IPS-15b (cell line): ENCODE results near the gene SMYD3.

Experiments used
- H3K27me3 ChIP-seq: one replicate; pipeline ENCODE4 v1.6.1; 2013; ENCODE audit warnings: low read length; ENCODE audit not compliant: control insufficient read depth, insufficient read depth
- H3K36me3 ChIP-seq: one replicate; pipeline ENCODE4 v1.6.1; 2013; ENCODE audit warnings: low read length; ENCODE audit not compliant: control insufficient read depth, insufficient read depth
- H3K4me1 ChIP-seq: one replicate; pipeline ENCODE4 v1.6.1; 2013; ENCODE audit warnings: mild to moderate bottlenecking, low read length; ENCODE audit not compliant: control insufficient read depth, insufficient read depth
- H3K4me3 ChIP-seq: one replicate; pipeline ENCODE4 v1.5.1; 2013; ENCODE audit warnings: low read depth, low read length
- H3K9ac ChIP-seq: one replicate; pipeline ENCODE4 v1.6.1; 2013; ENCODE audit warnings: low read depth, mild to moderate bottlenecking, low read length
- H3K9me3 ChIP-seq: one replicate; pipeline ENCODE4 v1.6.1; 2013; ENCODE audit warnings: mild to moderate bottlenecking, low read length; ENCODE audit not compliant: control insufficient read depth, insufficient read depth

Gene SMYD3

GRCh38 chr1:246111570-246111969 is 395.5 kb downstream of the SMYD3 start:
- Histone ChIP-seq H3K9ac (no peak overlapping the region), H3K27me3 (no peaks in the 10 kb centered on the region), H3K4me1 (peaks cover 7% of the 10 kb centered on the region), H3K36me3 (no peaks in the 10 kb centered on the region), H3K9me3 (no peaks in the 10 kb centered on the region), H3K4me3 (no peak overlapping the region)

DNA sequence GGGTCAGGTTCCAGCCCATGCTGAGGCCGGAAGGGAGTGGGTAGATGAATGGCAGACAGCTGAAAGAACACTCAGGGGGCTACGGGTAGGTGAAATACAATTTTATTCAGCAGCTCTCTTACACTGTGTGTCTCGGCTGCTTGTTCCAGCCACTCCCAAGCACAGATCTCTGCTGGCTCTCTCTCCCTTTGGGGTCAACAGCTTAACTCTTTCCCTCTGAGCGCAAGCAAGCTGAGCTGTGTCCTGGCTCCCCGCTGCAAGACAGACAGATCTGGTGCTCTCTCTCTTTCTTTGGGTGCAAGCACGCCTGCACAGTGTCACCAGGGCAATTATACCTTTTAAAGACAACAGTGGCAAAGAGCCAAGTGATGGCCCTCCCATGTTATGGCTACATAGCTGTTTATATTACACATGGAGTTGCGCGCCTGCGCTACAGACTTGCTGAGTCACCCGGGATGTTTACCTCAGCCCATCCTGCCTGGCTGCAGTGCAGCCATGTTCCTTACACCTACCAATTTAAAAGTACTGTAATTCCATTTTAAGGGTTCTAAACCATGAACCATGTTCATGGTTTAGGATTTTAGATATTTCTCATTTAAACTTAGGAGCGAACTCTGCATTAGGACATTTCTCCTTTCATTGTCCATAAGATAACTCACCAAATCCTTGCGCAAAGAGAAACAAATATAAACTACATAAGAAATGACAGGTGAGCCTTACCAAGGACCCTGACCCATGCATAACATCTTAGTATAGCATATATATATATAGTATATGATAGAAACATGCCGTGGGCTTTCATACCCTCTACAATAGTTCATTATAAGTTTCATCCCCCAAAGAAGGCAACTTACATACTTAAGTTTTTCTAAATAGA is 396.5 kb downstream of the SMYD3 start:
- no peaks in the 10 kb centered on the region for H3K9me3 ChIP-seq
- H3K9ac ChIP-seq, result no peak overlapping the region
- no peaks in the 10 kb centered on the region for H3K27me3 ChIP-seq
- H3K36me3 ChIP-seq, result no peaks in the 10 kb centered on the region
- peaks cover 7% of the 10 kb centered on the region for H3K4me1 ChIP-seq
- no peak overlapping the region for H3K4me3 ChIP-seq

- H3K4me3 ChIP-seq, result no peak overlapping the region
- no peak overlapping the region for H3K9ac ChIP-seq
- H3K27me3 ChIP-seq, result no peaks in the 10 kb centered on the region
- no peaks in the 10 kb centered on the region for H3K9me3 ChIP-seq
- H3K4me1 ChIP-seq, result peaks cover 7% of the 10 kb centered on the region
- no peaks in the 10 kb centered on the region for H3K36me3 ChIP-seq
These were observed 398.7 kb downstream of the SMYD3 start for GRCh38 chr1:246108278-246108925.

GRCh38 chr1:246107516-246108277 is 399.4 kb downstream of the SMYD3 start:
- Histone ChIP-seq H3K4me3 (no peak overlapping the region), H3K9ac (no peak overlapping the region), H3K9me3 (no peaks in the 10 kb centered on the region), H3K27me3 (no peaks in the 10 kb centered on the region), H3K4me1 (peaks cover 7% of the 10 kb centered on the region), H3K36me3 (no peaks in the 10 kb centered on the region)

- no peaks in the 10 kb centered on the region for H3K36me3 ChIP-seq
- peaks cover 7% of the 10 kb centered on the region for H3K4me1 ChIP-seq
- H3K9ac ChIP-seq, result no peak overlapping the region
- no peaks in the 10 kb centered on the region for H3K27me3 ChIP-seq
- H3K4me3 ChIP-seq, result no peak overlapping the region
- H3K9me3 ChIP-seq, result no peaks in the 10 kb centered on the region
These were observed 400.7 kb downstream of the SMYD3 start for GRCh38 chr1:246106342-246106763.

GRCh38 chr1:246104927-246105326 is 402.2 kb downstream of the SMYD3 start:
- no peaks in the 10 kb centered on the region for H3K9me3 ChIP-seq
- no peak overlapping the region for H3K4me3 ChIP-seq
- H3K9ac ChIP-seq, result no peak overlapping the region
- H3K36me3 ChIP-seq, result no peaks in the 10 kb centered on the region
- H3K27me3 ChIP-seq, result no peaks in the 10 kb centered on the region
- H3K4me1 ChIP-seq, result peaks cover 7% of the 10 kb centered on the region

DNA sequence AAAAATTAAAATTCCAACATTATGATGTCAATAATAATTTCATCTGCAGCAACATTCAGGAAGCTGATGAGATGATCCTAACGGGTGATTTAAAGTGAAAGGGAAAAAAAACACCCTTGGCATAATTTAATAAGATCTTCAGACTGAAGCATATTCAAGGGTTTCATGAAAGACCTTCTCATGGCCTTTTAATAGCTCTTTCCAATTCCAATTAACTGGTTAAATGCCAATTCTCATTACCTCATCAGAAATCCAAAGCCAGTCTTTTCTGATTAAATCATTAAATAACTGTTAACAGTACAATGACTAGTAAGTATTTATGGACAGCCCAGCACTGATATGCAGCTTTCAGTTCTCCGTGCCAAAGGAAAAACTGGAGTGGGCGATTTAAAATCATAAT is 407.5 kb downstream of the SMYD3 start:
- Histone ChIP-seq H3K4me1 (no peaks in the 10 kb centered on the region), H3K27me3 (no peaks in the 10 kb centered on the region), H3K36me3 (no peaks in the 10 kb centered on the region), H3K4me3 (no peak overlapping the region), H3K9ac (no peak overlapping the region), H3K9me3 (no peaks in the 10 kb centered on the region)

DNA sequence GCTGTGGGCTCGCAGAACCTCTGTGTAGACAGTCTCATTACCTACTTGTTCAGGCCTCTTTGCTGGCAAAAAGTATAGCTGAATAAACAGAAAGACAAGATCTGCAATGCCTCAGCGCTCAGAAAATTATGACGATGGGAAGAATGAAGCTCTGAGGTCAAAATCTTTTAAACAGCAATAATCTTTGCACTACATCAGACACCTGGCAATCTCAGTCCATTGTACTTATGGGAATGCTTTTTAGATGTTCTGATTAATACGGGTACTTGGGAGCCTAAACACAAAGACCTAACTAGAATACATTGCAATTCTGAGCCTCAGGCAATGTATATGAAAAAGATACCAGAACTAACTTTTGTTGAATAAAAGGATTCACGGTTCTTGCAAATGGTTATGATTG is 410.7 kb downstream of the SMYD3 start:
- Histone ChIP-seq H3K4me3 (no peak overlapping the region), H3K4me1 (no peaks in the 10 kb centered on the region), H3K9ac (no peak overlapping the region), H3K36me3 (no peaks in the 10 kb centered on the region), H3K9me3 (no peaks in the 10 kb centered on the region), H3K27me3 (no peaks in the 10 kb centered on the region)

- Histone ChIP-seq H3K9ac (no peak overlapping the region), H3K4me3 (no peak overlapping the region), H3K4me1 (no peaks in the 10 kb centered on the region), H3K36me3 (no peaks in the 10 kb centered on the region), H3K27me3 (no peaks in the 10 kb centered on the region), H3K9me3 (no peaks in the 10 kb centered on the region)
These were observed 411.6 kb downstream of the SMYD3 start for GRCh38 chr1:246095443-246095842.

- H3K9ac ChIP-seq, result no peak overlapping the region
- no peaks in the 10 kb centered on the region for H3K4me1 ChIP-seq
- no peaks in the 10 kb centered on the region for H3K9me3 ChIP-seq
- no peaks in the 10 kb centered on the region for H3K36me3 ChIP-seq
- H3K4me3 ChIP-seq, result no peak overlapping the region
- H3K27me3 ChIP-seq, result no peaks in the 10 kb centered on the region
These were observed 413.8 kb downstream of the SMYD3 start for GRCh38 chr1:246093230-246093629.

- Histone ChIP-seq H3K9ac (no peak overlapping the region), H3K27me3 (no peaks in the 10 kb centered on the region), H3K4me1 (no peaks in the 10 kb centered on the region), H3K9me3 (no peaks in the 10 kb centered on the region), H3K36me3 (no peaks in the 10 kb centered on the region), H3K4me3 (no peak overlapping the region)
These were observed 414.9 kb downstream of the SMYD3 start for GRCh38 chr1:246092136-246092535.
